Measurements from ENCODE around the gene MEIKIN.

Gene MEIKIN

DNA sequence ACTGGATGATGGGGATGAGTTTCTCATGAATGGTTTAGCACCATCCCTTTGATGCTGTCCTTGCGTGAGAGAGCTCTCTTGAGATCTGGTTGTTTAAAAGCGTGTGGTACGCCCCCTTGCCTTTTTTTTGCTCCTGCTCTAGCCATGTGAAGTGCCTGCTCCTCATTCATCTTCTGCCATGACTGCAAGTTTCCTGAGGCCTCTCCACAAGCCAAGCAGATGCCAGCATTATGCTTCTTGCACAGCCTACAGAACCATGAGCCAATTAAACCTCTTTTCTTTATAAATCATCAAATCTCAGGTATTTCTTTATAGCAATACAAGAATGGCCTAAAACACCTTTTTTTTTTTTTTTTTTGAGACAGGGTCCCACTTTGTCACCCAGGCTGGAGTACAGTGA, 181.5 kb downstream of the MEIKIN start:
- no peak for TF ChIP-seq CTCF (IDR thresholded peaks at IDR 0.05; ENCODE audit: unreplicated experiment in 3 of 3)
- no peak overlapping the region for H3K27ac Mint-ChIP-seq
- H3K36me3 Mint-ChIP-seq (ENCODE audit: low read depth), result peaks cover 56% of the 10 kb centered on the region
- no peaks in the 10 kb centered on the region for H3K4me1 Mint-ChIP-seq
- no peak overlapping the region for H3K4me3 Mint-ChIP-seq
- peaks cover 32% of the 10 kb centered on the region for H3K9me3 Mint-ChIP-seq
- H3K27me3 Mint-ChIP-seq (ENCODE audit: low read depth), result no peaks in the 10 kb centered on the region

GRCh38 chr5:131760793-131761192, 184.7 kb downstream of the MEIKIN start:
- H3K9me3 Mint-ChIP-seq, result peaks cover 28% of the 10 kb centered on the region
- H3K27ac Mint-ChIP-seq, result no peak overlapping the region
- no peaks in the 10 kb centered on the region for H3K27me3 Mint-ChIP-seq (ENCODE audit: low read depth)
- H3K4me3 Mint-ChIP-seq, result no peak overlapping the region
- H3K4me1 Mint-ChIP-seq, result peaks cover 7% of the 10 kb centered on the region
- peaks cover 49% of the 10 kb centered on the region for H3K36me3 Mint-ChIP-seq (ENCODE audit: low read depth)
- TF ChIP-seq CTCF (IDR thresholded peaks at IDR 0.05; ENCODE audit: unreplicated experiment in 3 of 3), result no peak

DNA sequence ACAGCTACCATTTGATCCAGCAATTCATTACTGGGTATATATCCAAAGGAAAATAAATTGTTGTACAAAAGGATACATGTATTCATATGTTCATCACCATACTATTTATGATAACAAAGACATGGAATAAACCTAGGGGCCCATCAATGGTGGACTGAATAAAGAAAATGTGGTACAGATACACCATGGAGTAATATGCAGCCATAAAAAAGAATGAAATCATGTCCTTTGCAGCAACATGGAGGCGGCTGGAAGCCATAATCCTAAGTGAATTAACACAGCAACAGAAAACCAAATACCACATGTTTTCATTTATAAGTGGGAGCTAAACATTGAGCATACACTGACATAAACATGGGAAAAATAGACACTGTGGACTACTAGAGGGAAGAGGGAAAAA, 185.8 kb downstream of the MEIKIN start:
- Mint-ChIP-seq H3K9me3 (peaks cover 25% of the 10 kb centered on the region), H3K27me3 (ENCODE audit: low read depth) (no peaks in the 10 kb centered on the region), H3K27ac (no peak overlapping the region), H3K4me3 (no peak overlapping the region), H3K36me3 (ENCODE audit: low read depth) (peaks cover 40% of the 10 kb centered on the region), H3K4me1 (peaks cover 9% of the 10 kb centered on the region)
- no peak for TF ChIP-seq CTCF (IDR thresholded peaks at IDR 0.05; ENCODE audit: unreplicated experiment in 3 of 3)

- H3K4me3 Mint-ChIP-seq, result no peak overlapping the region
- TF ChIP-seq CTCF (IDR thresholded peaks at IDR 0.05; ENCODE audit: unreplicated experiment in 3 of 3), result no peak
- H3K4me1 Mint-ChIP-seq, result peaks cover 12% of the 10 kb centered on the region
These were observed 187.0 kb downstream of the MEIKIN start for GRCh38 chr5:131758520-131758900.

GRCh38 chr5:131757830-131758519, 187.5 kb downstream of the MEIKIN start:
- H3K27me3 Mint-ChIP-seq (ENCODE audit: low read depth), result no peaks in the 10 kb centered on the region
- peaks cover 12% of the 10 kb centered on the region for H3K4me1 Mint-ChIP-seq
- H3K27ac Mint-ChIP-seq, result peak overlapping the region in 1 of 3 experiments; percentile 9
- no peak for TF ChIP-seq CTCF (IDR thresholded peaks at IDR 0.05; ENCODE audit: unreplicated experiment in 3 of 3)
- H3K36me3 Mint-ChIP-seq (ENCODE audit: low read depth), result peaks cover 30% of the 10 kb centered on the region
- peaks cover 20% of the 10 kb centered on the region for H3K9me3 Mint-ChIP-seq
- no peak overlapping the region for H3K4me3 Mint-ChIP-seq

More at GRCh38 chr5:131758520-131758900, 187.0 kb downstream of the MEIKIN start:
- peaks cover 23% of the 10 kb centered on the region for H3K9me3 Mint-ChIP-seq
- peaks cover 31% of the 10 kb centered on the region for H3K36me3 Mint-ChIP-seq (ENCODE audit: low read depth)
- H3K27me3 Mint-ChIP-seq (ENCODE audit: low read depth), result no peaks in the 10 kb centered on the region
- H3K27ac Mint-ChIP-seq, result peak overlapping the region in 2 of 3 experiments; percentile 3 to 9

Measured in nephron (organoid).